GM12865 (cell line): ENCODE measurements around the gene P2RY11.

Experiments
- DNase-seq: peaks from one replicate; pipeline ENCODE4 v3.0.0; 2010; ENCODE audit warnings: low read depth
- H3K4me3 ChIP-seq: 2 replicates; pipeline ENCODE4 v1.5.1; 2011; ENCODE audit warnings: mild to moderate bottlenecking, low read depth, low read length, control low read depth
- TF ChIP-seq, protein P1 (sequence below): IDR thresholded peaks from 2 replicates; pipeline ENCODE4 v1.5.1; 2011; ENCODE audit warnings: low read length, control low read depth, low read depth, inconsistent platforms; ENCODE audit not compliant: insufficient read depth; ENCODE audit errors: missing control alignments

Gene P2RY11

DNA sequence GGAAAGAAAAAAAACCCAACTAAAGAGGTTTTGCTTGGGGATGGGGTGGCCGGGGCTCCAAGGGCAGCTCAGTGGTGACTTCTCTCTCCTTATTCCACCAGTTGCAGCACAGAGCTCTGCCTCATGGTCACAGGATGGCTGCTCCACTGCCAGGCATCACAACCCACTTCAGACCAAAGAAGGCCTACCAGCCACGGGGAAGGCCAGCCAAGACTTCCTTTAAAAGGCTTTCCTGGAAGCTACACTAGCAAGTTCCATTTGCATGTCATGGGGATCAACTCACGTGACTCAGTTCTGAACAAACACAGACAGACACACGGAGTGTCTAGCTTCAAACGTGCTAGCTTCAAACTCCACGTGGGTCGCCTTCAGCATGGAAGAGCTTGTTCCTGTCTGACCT lies 21.4 kb downstream of the P2RY11 start:
- no peak overlapping the region for H3K4me3 ChIP-seq
- TF ChIP-seq, protein P1, sequence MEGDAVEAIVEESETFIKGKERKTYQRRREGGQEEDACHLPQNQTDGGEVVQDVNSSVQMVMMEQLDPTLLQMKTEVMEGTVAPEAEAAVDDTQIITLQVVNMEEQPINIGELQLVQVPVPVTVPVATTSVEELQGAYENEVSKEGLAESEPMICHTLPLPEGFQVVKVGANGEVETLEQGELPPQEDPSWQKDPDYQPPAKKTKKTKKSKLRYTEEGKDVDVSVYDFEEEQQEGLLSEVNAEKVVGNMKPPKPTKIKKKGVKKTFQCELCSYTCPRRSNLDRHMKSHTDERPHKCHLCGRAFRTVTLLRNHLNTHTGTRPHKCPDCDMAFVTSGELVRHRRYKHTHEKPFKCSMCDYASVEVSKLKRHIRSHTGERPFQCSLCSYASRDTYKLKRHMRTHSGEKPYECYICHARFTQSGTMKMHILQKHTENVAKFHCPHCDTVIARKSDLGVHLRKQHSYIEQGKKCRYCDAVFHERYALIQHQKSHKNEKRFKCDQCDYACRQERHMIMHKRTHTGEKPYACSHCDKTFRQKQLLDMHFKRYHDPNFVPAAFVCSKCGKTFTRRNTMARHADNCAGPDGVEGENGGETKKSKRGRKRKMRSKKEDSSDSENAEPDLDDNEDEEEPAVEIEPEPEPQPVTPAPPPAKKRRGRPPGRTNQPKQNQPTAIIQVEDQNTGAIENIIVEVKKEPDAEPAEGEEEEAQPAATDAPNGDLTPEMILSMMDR: no peak
- no peak for DNase-seq

DNA sequence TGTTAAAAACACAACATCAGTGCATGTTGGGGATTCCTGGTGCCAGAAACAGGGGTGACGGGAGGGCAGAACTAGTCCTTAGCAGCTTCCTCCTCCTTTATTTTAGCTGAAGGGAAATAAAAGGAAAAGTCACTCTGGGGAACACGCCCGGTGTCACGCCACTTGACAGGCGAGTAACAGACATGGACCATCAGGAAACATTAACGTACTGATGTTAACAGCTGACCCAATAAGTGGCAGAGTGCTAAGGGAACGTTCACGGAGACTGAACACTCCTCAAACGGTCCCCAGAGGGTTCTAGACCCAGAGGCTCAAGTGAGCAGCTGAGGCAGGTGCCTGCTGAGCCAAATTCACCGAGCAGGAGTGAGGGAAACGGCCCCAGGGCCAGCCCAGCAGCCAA lies 22.1 kb downstream of the P2RY11 start:
- TF ChIP-seq, protein P1: no peak
- DNase-seq: no peak
- no peak overlapping the region for H3K4me3 ChIP-seq

DNA sequence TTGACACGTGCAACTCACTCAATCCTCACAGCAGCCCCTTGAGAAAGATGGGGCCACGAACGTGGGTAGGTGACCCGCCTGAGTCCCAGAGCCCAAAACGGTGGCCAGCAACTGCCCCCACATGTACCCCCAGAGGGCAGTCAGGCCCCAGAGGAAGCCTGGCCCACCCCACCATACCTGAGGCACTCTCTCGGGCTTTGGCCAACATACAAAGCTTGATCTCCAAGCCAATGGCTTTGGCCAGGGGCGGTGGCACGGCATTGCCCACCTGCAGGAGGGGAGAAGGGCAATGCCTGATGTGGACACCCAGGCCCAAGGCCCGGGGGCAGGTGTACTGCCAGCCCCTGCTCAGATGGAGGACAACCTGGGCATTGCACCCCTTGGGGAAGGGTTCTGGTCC lies 22.5 kb downstream of the P2RY11 start:
- DNase-seq: no peak
- H3K4me3 ChIP-seq: no peak overlapping the region
- TF ChIP-seq, protein P1: no peak

DNA sequence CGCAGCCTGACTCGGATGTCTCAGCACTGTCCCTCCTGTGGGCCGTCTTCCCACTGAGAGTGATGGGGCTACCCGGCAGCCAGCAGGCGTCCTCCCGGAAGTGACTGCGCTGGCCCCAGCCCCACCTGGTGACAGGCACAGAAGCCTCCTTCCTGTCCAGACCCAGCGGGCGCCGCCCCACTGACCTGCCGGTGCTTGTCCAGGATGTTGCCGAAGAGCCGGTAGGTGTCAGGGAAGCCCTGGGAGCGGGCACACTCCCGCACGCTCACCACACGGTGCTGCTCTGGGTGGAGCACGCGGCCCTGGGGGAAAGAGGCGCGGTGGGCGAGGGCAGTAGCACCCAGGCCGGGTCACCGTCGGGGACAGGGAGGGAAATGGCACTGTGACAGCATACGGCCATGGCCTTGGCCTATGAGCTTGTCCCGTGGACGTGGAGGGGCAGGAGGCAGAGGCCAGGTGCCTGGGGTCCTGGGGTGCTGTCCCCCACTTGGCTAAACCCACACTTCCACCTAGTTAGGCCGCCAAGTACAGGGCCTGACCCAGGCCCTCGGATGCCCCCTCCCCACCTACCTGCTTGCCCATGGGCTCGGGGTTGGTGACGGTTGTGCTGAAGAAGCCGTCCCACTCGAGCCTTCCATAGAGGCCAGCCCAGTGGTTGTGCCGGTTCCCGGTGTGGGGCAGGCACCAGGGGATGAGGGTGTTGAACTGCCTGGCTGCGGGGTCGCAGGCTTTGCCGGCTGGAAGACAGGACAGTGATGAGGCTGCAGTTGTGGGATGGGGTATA lies 24.2 kb downstream of the P2RY11 start:
- DNase-seq: no peak
- TF ChIP-seq, protein P1: no peak

DNA sequence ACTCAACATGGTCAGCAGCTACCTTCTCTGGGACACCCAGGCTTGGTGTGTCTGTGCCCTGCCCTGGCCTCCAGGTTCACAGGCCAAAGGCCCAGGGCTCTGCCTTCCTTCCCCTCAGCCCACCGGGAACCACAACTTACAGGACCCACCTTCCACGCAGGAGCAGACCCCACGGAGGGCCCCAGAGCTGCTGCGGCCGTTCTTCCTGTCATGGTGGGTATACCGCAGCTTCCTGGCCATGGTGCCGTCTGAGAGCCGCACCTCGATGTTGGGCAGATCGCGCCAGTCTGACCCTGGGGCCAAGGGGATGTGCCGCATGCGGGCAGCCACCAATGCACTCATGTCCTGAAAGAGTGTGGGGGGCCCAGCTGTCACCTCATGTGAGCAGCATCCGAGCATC lies 25.4 kb downstream of the P2RY11 start:
- TF ChIP-seq, protein P1: no peak
- DNase-seq: no peak
- no peak overlapping the region for H3K4me3 ChIP-seq

More for the DNA sequence above, 24.2 kb downstream of the P2RY11 start:
- no peak overlapping the region for H3K4me3 ChIP-seq

DNA sequence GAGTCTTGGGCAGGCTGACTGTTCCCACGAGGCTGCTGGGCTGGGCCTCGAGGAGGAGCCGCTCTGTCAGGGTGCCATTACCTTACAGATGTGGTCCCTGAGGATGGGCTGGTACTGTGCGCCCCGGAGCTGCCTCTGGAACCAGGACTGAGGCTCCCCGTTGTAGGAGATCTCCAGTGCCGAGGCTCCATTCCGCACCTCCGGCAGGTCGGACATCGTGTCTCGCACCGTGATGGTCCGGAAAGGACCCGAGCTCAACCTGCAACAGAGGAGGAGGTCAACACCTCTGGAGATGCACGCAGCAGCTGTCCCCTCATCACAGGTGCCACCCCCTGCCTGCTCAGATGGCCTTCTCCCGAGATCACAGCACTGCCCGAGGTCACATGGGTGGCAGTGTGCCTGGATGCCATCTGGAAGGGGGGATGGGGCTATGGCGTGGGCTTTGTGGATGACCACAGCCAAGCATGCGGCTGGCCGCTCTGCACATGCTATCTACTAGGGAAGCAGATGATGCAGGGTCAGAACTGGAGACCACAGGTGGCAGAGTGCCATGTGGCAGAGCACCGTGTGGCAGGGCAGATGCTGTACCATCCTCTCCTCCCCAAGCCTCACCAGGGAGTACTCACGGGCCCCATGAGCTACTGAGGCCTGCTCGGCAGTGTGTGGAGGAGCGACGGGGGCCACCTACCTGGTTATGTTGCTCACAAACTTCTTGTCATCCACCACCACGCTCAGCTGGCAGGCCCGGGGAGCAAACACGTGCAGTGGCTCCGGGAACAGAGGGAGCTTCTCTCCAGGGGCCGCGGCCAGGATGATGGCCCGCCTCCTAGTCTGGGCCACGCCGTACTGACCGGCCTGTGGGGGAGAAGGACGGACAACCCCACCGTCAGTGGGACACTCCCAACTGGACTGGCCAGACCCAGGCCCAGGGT lies 26.5 kb downstream of the P2RY11 start:
- no peak for DNase-seq
- H3K4me3 ChIP-seq: no peak overlapping the region
- TF ChIP-seq, protein P1: no peak
